CD4-positive, alpha-beta memory T cell (primary cell): ENCODE results near the gene SFXN5. TPM values are rescaled to one million over a fixed set of nuclear protein-coding genes. Genes with fewer than 3 reads are reported as not detected.

ENCODE experiments used
- CTCF ChIA-PET: fragments of 350-600 bp; sonication (Branson Sonifier 250); formaldehyde crosslinking; loops from one replicate; lab custom pipeline; 2021; ENCODE audit warnings: inconsistent platforms; ENCODE audit not compliant: partially characterized antibody; lab: Charles Lee
- POLR2A ChIA-PET: fragments of 350-600 bp; sonication (Branson Sonifier 250); formaldehyde crosslinking; loops from one replicate; lab custom pipeline; 2021; ENCODE audit not compliant: partially characterized antibody; lab: Charles Lee
- DNase-seq, 5 donors: peaks; one replicate each; pipeline versions ENCODE4 v3.0.0 to v3.0.0-alpha.2; 2020 to 2022; ENCODE audit warnings: mixed read lengths in 1 of 5
- H3K27ac ChIP-seq: one replicate; pipeline ENCODE4 v1.7.0; 2013; ENCODE audit warnings: low read depth, low read length
- H3K27me3 ChIP-seq: 2 replicates; pipeline ENCODE4 v1.7.0; 2013; ENCODE audit warnings: mild to moderate bottlenecking, low read length, moderate library complexity; ENCODE audit not compliant: insufficient read depth
- H3K36me3 ChIP-seq: 2 replicates; pipeline ENCODE4 v1.7.0; 2013; ENCODE audit warnings: mild to moderate bottlenecking, low read length, moderate library complexity; ENCODE audit not compliant: insufficient read depth
- H3K4me1 ChIP-seq: 2 replicates; pipeline ENCODE4 v1.7.0; 2013; ENCODE audit warnings: mild to moderate bottlenecking, low read length, moderate library complexity; ENCODE audit not compliant: insufficient read depth
- H3K4me3 ChIP-seq, 2 donors: one replicate each; pipeline ENCODE4 v1.7.0; 2013; ENCODE audit warnings: low read length in 2 of 2, mild to moderate bottlenecking in 1 of 2
- H3K9me3 ChIP-seq, 2 donors: one replicate each; pipeline ENCODE4 v1.7.0; 2013; ENCODE audit warnings: low read length in 2 of 2, control low read depth in 1 of 2; ENCODE audit not compliant: control insufficient read depth in 1 of 2
- H3K27ac Mint-ChIP-seq, 7 donors: one replicate each; pipeline ENCODE4 v1.8.0; 2020 to 2021; ENCODE audit warnings: mixed read lengths in 7 of 7, mild to moderate bottlenecking in 6 of 7, inconsistent platforms in 3 of 7, moderate library complexity in 3 of 7
- H3K27me3 Mint-ChIP-seq, 2 donors: one replicate each; pipeline ENCODE4 v1.8.0; 2020 to 2021; ENCODE audit warnings: mixed read lengths in 2 of 2
- H3K36me3 Mint-ChIP-seq, 2 donors: one replicate each; pipeline ENCODE4 v1.8.0; 2020 to 2021; ENCODE audit warnings: mixed read lengths in 2 of 2, inconsistent platforms in 1 of 2, mild to moderate bottlenecking in 1 of 2
- H3K4me1 Mint-ChIP-seq, 4 donors: one replicate each; pipeline ENCODE4 v1.8.0; 2020 to 2021; ENCODE audit warnings: mixed read lengths in 4 of 4, mild to moderate bottlenecking in 1 of 4
- H3K4me3 Mint-ChIP-seq, 8 donors: one replicate each; pipeline ENCODE4 v1.8.0; 2020 to 2021; ENCODE audit warnings: mixed read lengths in 8 of 8, mild to moderate bottlenecking in 7 of 8, moderate library complexity in 6 of 8, inconsistent platforms in 3 of 8
- H3K9me3 Mint-ChIP-seq, 8 donors: one replicate each; pipeline ENCODE4 v1.8.0; 2020 to 2021; ENCODE audit warnings: mixed read lengths in 8 of 8, mild to moderate bottlenecking in 5 of 8, inconsistent platforms in 3 of 8, moderate library complexity in 1 of 8
- intact Hi-C: fragments of 100-400 bp; cut with micrococcal nuclease; formaldehyde crosslinking; loops from one replicate; pipeline ENCODE4 v1.15.1; 2023
- polyA plus RNA-seq, 2 donors: library from polyadenylated mRNA; unstranded; fragments of 300-500 nt; fragmentation: Illumina TruSeq; gene quantifications; one replicate each; pipeline ENCODE4 v1.2.3, GENCODE V29; 2021
- total RNA-seq, 2 experiments: library from RNA; stranded (reverse); gene quantifications; one replicate each; pipeline ENCODE4 v1.2.3, GENCODE V29; 2021

The SFXN5 gene
- total and polyA plus RNA-seq, 4 experiments from 2014 or later = 0.95 to 10.0 (median 4.1) TPM

- peaks cover 0 to 1% (median under 1%) of the 10 kb centered on the region in 4 donors for H3K4me1 Mint-ChIP-seq
- H3K36me3 Mint-ChIP-seq = no peaks in the 10 kb centered on the region
- Histone ChIP-seq H3K4me1 (peaks cover 6% of the 10 kb centered on the region), H3K27me3 (peaks cover 27% of the 10 kb centered on the region), H3K9me3 (no peaks in the 10 kb centered on the region), H3K27ac (no peak overlapping the region), H3K36me3 (no peaks in the 10 kb centered on the region), H3K4me3 (no peak overlapping the region)
- H3K27ac Mint-ChIP-seq = no peak overlapping the region
- intact Hi-C loops = no loop called here
- no peak overlapping the region for H3K4me3 Mint-ChIP-seq
- ChIA-PET CTCF (no interaction called here), POLR2A (no interaction called here)
- H3K9me3 Mint-ChIP-seq = no peaks in the 10 kb centered on the region
- H3K27me3 Mint-ChIP-seq = peaks cover 8 to 13% of the 10 kb centered on the region in 2 donors
- no peak for DNase-seq
Measured at GRCh38 chr2:72929010-72929409, 142.5 kb downstream of the SFXN5 start.

DNA sequence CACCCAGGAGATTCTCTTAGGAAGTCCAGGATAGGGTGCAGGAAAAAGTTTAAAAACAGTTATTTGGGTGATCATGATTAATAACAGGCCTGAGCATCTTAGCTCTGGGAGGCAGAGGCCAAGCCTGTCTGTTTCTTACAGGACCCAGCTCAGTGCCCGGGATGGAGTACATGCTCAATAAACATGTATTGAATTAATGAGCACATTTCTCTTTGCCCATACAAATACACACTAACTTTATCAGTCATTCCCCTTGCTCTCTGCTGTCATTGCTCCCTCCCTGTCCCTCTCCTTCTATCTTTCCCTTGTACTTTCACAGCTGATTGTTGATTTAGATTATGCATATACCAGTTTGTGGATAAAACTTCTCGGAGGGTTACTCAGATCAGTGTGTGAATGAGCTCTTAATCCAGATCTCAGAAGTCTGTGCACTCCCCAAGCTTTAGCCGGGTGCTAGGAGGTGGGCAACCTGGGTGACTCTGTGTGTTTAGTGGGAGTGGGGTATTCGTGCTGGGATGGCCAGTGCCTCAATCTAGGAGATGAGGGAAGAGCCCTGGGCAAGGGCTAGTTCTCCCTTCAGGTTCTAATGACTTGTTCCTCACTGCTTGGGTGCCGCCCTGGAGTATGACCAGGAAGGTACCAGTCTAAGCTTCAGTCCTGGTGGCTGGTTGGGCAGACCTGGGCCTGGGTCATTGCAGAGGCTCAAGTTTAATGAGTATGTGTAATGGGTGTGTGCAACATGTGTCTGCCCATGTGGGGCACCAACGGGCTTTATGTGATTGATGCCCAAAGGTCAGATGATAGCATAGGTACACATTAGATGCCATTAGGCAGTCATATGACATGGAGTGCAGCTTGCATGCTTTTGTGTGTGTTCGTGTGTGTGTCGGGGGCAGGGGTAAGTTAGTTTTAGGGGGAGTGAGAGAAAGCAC lies 143.6 kb downstream of the SFXN5 start:
- Mint-ChIP-seq H3K27me3 (peaks cover 16 to 22% of the 10 kb centered on the region in 2 donors), H3K4me1 (peaks cover 2 to 12% (median 6%) of the 10 kb centered on the region in 4 donors), H3K27ac (no peak overlapping the region), H3K36me3 (no peaks in the 10 kb centered on the region), H3K4me3 (no peak overlapping the region), H3K9me3 (no peaks in the 10 kb centered on the region)
- ChIA-PET POLR2A (interaction anchor here (2.7 kb wide), 1 partner anchor 10 kb away, joined by 7 read pairs; the partner anchor contains the start of gene EMX1), CTCF (interaction anchor here (0.8 to 1.2 kb wide), 2 partner anchors 10 to 46 kb away, joined by 3 read pairs; no protein-coding TSS in a partner anchor)
- intact Hi-C loops = no loop called here
- Histone ChIP-seq H3K36me3 (no peaks in the 10 kb centered on the region), H3K27ac (no peak overlapping the region), H3K27me3 (peaks cover 34% of the 10 kb centered on the region), H3K4me3 (no peak overlapping the region), H3K9me3 (no peaks in the 10 kb centered on the region), H3K4me1 (peaks cover 6% of the 10 kb centered on the region)
- DNase-seq = no peak

DNA sequence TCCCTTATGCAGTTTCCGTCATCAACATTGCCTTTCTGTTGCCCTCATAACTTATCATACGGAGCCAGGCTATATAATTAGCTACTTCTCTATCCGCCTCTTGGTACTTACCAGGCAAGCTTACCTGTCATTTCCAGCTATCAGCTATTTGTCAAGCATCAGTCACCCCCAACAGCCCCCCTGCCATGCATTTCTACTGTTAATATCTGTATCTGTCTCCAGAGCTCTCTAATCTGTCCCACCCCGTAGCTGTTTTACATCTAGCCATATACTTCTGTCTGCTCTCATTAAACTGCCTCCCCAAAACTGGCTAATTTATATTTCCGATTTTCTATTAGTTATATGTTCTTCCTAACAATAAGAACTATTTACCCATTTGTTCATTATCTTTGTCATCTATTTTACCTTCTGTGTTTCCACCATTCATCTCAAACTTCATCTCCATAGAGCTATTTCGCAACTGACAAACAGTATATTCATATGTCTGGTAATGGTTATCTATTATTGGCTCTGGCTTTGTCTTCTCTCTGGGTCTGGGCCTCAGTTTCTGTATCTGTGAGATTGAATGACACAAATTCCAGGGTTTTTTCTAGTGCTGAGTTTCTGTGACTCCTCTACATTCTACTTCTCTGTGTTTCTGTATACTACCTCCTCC lies 144.6 kb downstream of the SFXN5 start:
- CTCF ChIA-PET = interaction anchor here (0.8 to 1.1 kb wide), 2 partner anchors 47 to 64 kb away, joined by 3 read pairs; no protein-coding TSS in a partner anchor
- Mint-ChIP-seq H3K27me3 (peaks cover 26 to 32% of the 10 kb centered on the region in 2 donors), H3K9me3 (no peaks in the 10 kb centered on the region), H3K4me3 (no peak overlapping the region), H3K27ac (no peak overlapping the region), H3K4me1 (peaks cover 2 to 13% (median 6%) of the 10 kb centered on the region in 4 donors), H3K36me3 (no peaks in the 10 kb centered on the region)
- Histone ChIP-seq H3K27ac (no peak overlapping the region), H3K4me1 (peaks cover 6% of the 10 kb centered on the region), H3K27me3 (peaks cover 39% of the 10 kb centered on the region), H3K9me3 (no peaks in the 10 kb centered on the region), H3K4me3 (no peak overlapping the region), H3K36me3 (no peaks in the 10 kb centered on the region)
- intact Hi-C loops = no loop called here
- no peak for DNase-seq
- POLR2A ChIA-PET = interaction anchor here (2.7 kb wide), 1 partner anchor 9 kb away, joined by 7 read pairs; the partner anchor contains the start of gene EMX1

DNA sequence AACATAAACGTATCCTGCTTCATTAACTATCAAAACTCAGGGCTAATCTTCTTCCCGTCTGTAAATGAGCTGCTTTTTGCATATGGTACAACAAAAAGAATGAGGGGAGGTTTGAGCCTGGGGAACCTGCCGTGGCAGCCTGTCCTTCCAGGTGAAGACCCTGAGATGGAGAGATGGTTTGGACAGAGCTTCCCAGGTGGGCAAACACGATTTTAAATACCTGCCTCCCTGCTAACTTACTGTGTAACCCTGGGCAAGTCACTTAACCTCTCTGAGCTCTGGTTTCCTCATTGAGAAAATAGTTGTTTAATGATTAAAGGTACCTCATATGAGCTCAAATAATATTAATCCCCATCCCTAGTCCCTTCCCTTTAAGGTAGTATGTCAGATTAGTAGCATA lies 145.1 kb downstream of the SFXN5 start:
- peaks cover 2 to 13% (median 6%) of the 10 kb centered on the region in 4 donors for H3K4me1 Mint-ChIP-seq
- no peak overlapping the region for H3K4me3 Mint-ChIP-seq
- Histone ChIP-seq H3K4me3 (no peak overlapping the region), H3K36me3 (no peaks in the 10 kb centered on the region), H3K4me1 (peaks cover 6% of the 10 kb centered on the region), H3K27me3 (peaks cover 44% of the 10 kb centered on the region), H3K27ac (no peak overlapping the region), H3K9me3 (no peaks in the 10 kb centered on the region)
- DNase-seq = no peak
- intact Hi-C loops = no loop called here
- H3K9me3 Mint-ChIP-seq = no peaks in the 10 kb centered on the region
- CTCF ChIA-PET = interaction anchor here (1.1 kb wide), 1 partner anchor 64 kb away, joined by 3 read pairs; no protein-coding TSS in a partner anchor
- H3K36me3 Mint-ChIP-seq = no peaks in the 10 kb centered on the region
- peaks cover 30 to 38% of the 10 kb centered on the region in 2 donors for H3K27me3 Mint-ChIP-seq
- H3K27ac Mint-ChIP-seq = no peak overlapping the region
- POLR2A ChIA-PET = interaction anchor here (2.7 kb wide), 1 partner anchor 9 kb away, joined by 7 read pairs; the partner anchor contains the start of gene EMX1

DNA sequence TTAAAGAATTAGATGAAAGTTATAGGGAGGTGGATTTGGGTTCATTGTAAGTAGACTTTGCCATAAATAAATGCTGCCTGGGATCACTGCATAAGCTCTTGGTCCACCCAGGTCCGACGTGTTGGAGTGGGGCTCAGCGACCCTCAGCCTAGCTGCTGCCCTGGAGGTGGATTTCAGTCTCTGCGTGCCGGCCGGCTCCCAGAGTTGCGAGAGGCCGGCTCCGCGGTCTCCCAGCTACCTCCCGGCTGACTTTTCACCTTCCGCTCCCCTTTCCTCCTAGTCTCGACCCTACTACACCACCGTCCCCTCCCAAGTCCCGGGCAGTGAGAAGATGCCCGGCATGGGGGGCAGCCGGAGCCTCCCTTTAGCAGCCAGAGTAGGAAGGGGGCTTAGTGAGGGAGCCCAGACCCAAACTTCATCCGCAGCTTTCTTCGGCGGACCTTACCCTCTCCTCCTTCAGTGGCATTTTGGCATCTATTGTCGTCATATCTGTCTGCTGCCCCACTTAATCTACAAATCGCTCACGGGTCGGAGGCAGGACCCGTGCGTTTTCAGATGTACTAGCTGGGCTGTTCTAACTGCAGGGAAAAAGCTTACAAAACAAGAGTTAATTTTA lies 146.1 kb downstream of the SFXN5 start:
- intact Hi-C loops = no loop called here
- Histone ChIP-seq H3K9me3 (no peaks in the 10 kb centered on the region), H3K4me3 (no peak overlapping the region), H3K36me3 (no peaks in the 10 kb centered on the region), H3K27ac (no peak overlapping the region), H3K27me3 (peaks cover 50% of the 10 kb centered on the region), H3K4me1 (peaks cover 7% of the 10 kb centered on the region)
- ChIA-PET CTCF (no interaction called here), POLR2A (interaction anchor here (2.7 kb wide), 1 partner anchor 8 kb away, joined by 7 read pairs; the partner anchor contains the start of gene EMX1)
- H3K9me3 Mint-ChIP-seq = peaks cover 0 to 2% (median 0%) of the 10 kb centered on the region in 8 donors
- H3K27me3 Mint-ChIP-seq = peaks cover 36 to 40% of the 10 kb centered on the region in 2 donors
- H3K4me1 Mint-ChIP-seq = peaks cover 2 to 15% (median 8%) of the 10 kb centered on the region in 4 donors
- no peaks in the 10 kb centered on the region for H3K36me3 Mint-ChIP-seq
- H3K27ac Mint-ChIP-seq = no peak overlapping the region
- no peak for DNase-seq
- peak overlapping the region in 2 of 8 donors; percentile 19 to 41 for H3K4me3 Mint-ChIP-seq

- Mint-ChIP-seq H3K36me3 (no peaks in the 10 kb centered on the region), H3K4me1 (peaks cover 2 to 22% (median 12%) of the 10 kb centered on the region in 4 donors), H3K4me3 (no peak overlapping the region), H3K27me3 (peaks cover 38 to 42% of the 10 kb centered on the region in 2 donors), H3K27ac (no peak overlapping the region), H3K9me3 (peaks cover 0 to 3% (median 0%) of the 10 kb centered on the region in 8 donors)
- Histone ChIP-seq H3K9me3 (no peaks in the 10 kb centered on the region), H3K36me3 (no peaks in the 10 kb centered on the region), H3K4me1 (peaks cover 16% of the 10 kb centered on the region), H3K4me3 (no peak overlapping the region), H3K27me3 (peaks cover 56% of the 10 kb centered on the region), H3K27ac (no peak overlapping the region)
- ChIA-PET CTCF (no interaction called here), POLR2A (no interaction called here)
- intact Hi-C loops = no loop called here
- no peak for DNase-seq
Measured at GRCh38 chr2:72924353-72925240, 146.9 kb downstream of the SFXN5 start.
